A673 (cell line): ENCODE results near the gene HOXA13.

Experiments
- EZH2 ChIP-seq: fragments of 200-600 bp; sonication (generic); IDR thresholded peaks from 2 replicates; pipeline ENCODE4 v1.6.1; 2017; ENCODE audit warnings: borderline replicate concordance, low read depth, mild to moderate bottlenecking, mixed read lengths, antibody characterized with exemption, low read length; ENCODE audit not compliant: poor library complexity, severe bottlenecking
- TF ChIP-seq, protein P1 (sequence below): fragments of 300-800, 200-600 bp; sonication (generic); conservative IDR thresholded peaks from 2 replicates; pipeline ENCODE4 v1.5.1; 2017; ENCODE audit warnings: low read depth, mild to moderate bottlenecking, antibody characterized with exemption, low read length, moderate library complexity, mixed read lengths

- TF ChIP-seq, protein P1, sequence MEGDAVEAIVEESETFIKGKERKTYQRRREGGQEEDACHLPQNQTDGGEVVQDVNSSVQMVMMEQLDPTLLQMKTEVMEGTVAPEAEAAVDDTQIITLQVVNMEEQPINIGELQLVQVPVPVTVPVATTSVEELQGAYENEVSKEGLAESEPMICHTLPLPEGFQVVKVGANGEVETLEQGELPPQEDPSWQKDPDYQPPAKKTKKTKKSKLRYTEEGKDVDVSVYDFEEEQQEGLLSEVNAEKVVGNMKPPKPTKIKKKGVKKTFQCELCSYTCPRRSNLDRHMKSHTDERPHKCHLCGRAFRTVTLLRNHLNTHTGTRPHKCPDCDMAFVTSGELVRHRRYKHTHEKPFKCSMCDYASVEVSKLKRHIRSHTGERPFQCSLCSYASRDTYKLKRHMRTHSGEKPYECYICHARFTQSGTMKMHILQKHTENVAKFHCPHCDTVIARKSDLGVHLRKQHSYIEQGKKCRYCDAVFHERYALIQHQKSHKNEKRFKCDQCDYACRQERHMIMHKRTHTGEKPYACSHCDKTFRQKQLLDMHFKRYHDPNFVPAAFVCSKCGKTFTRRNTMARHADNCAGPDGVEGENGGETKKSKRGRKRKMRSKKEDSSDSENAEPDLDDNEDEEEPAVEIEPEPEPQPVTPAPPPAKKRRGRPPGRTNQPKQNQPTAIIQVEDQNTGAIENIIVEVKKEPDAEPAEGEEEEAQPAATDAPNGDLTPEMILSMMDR = no peak
- TF ChIP-seq EZH2 = no peak
Measured at GRCh38 chr7:27247000-27247399, 47.1 kb upstream of the HOXA13 start.
